GM19395 (cell line): ENCODE data around the gene WASL.
A peak's percentile ranks its signal among the peaks of the same experiment; 100 is the strongest.

ENCODE experiments used
- ATAC-seq: cut with Tn5 transposase; IDR thresholded peaks from one replicate; pipeline ENCODE4 v1.9.1; 2021; ENCODE audit warnings: mild to moderate bottlenecking, moderate library complexity; ENCODE audit not compliant: unreplicated experiment

The WASL gene

GRCh38 chr7:123661765-123662164 is 87.0 kb downstream of the WASL start:
- no peak for ATAC-seq

GRCh38 chr7:123660514-123661354 is 88.1 kb downstream of the WASL start:
- no peak for ATAC-seq

GRCh38 chr7:123658023-123658422 is 90.8 kb downstream of the WASL start:
- ATAC-seq: no peak

- no peak for ATAC-seq
These were observed 91.5 kb downstream of the WASL start for GRCh38 chr7:123657304-123657685.

- no peak for ATAC-seq
These were observed 92.1 kb downstream of the WASL start for GRCh38 chr7:123656544-123657303.

GRCh38 chr7:123655614-123656013 is 93.2 kb downstream of the WASL start, which contains the start of gene LMOD2:
Gene LMOD2, plus strand, starts transcription at chr7:123655866. Its CDS starts 98 bp downstream, at chr7:123655964.
- no peak for ATAC-seq

GRCh38 chr7:123653162-123653561 is 95.6 kb downstream of the WASL start:
- ATAC-seq: no peak

- ATAC-seq: no peak
These were observed 96.4 kb downstream of the WASL start for GRCh38 chr7:123652406-123652805.

- ATAC-seq: no peak
These were observed 98.2 kb downstream of the WASL start for GRCh38 chr7:123650595-123650994.

- no peak for ATAC-seq
These were observed 98.8 kb downstream of the WASL start for GRCh38 chr7:123649964-123650363.

GRCh38 chr7:123647106-123647730 is 101.6 kb downstream of the WASL start:
- no peak for ATAC-seq

GRCh38 chr7:123645516-123645915 is 103.3 kb downstream of the WASL start:
- no peak for ATAC-seq

GRCh38 chr7:123643495-123644441 is 105.0 kb downstream of the WASL start:
- ATAC-seq: no peak

- no peak for ATAC-seq
These were observed 106.9 kb downstream of the WASL start for GRCh38 chr7:123641901-123642300.

GRCh38 chr7:123640583-123640982 is 108.2 kb downstream of the WASL start:
- no peak for ATAC-seq

- ATAC-seq: no peak
These were observed 109.2 kb downstream of the WASL start for GRCh38 chr7:123639631-123640030.

GRCh38 chr7:123637878-123638277 is 110.9 kb downstream of the WASL start:
- no peak for ATAC-seq

- ATAC-seq: no peak
These were observed 111.6 kb downstream of the WASL start for GRCh38 chr7:123637203-123637602.

GRCh38 chr7:123635551-123636359 is 113.0 kb downstream of the WASL start:
- ATAC-seq: peak; percentile 73
